ENCODE data around the gene KCNA4.
"Not testable (repeated sequence)": the region's sequence is repeated elsewhere in the genome, so short reads cannot be mapped to it uniquely, and the experiment has no call there.

The KCNA4 gene

GRCh38 chr11:30016588-30017363 is at the start of gene KCNA4:
KCNA4 (minus strand) TSS chr11:30017030; CDS start chr11:30012678, 4,352 bp downstream.
- DNase-seq (ENCODE audit: low spot score), result no peak

- no peak for DNase-seq (ENCODE audit: low spot score)
These were observed 45.3 kb upstream of the KCNA4 start for GRCh38 chr11:30062103-30062502.

- DNase-seq (ENCODE audit: low spot score), result no peak
These were observed 42.5 kb upstream of the KCNA4 start for GRCh38 chr11:30059172-30059815.

GRCh38 chr11:30049214-30049613 is 32.4 kb upstream of the KCNA4 start:
- DNase-seq (ENCODE audit: low spot score), result no peak

- DNase-seq (ENCODE audit: low spot score), result no peak
These were observed 29.7 kb upstream of the KCNA4 start for GRCh38 chr11:30046578-30046945.

- DNase-seq (ENCODE audit: low spot score), result no peak
These were observed 29.2 kb upstream of the KCNA4 start for GRCh38 chr11:30045921-30046577.

- DNase-seq (ENCODE audit: low spot score), result no peak
These were observed 28.3 kb upstream of the KCNA4 start for GRCh38 chr11:30045144-30045543.

- DNase-seq (ENCODE audit: low spot score), result no peak
These were observed 24.3 kb upstream of the KCNA4 start for GRCh38 chr11:30041171-30041570.

- not testable (repeated sequence) for DNase-seq (ENCODE audit: low spot score)
These were observed 17.9 kb upstream of the KCNA4 start for GRCh38 chr11:30034746-30035145.

- DNase-seq (ENCODE audit: low spot score), result not testable (repeated sequence)
These were observed 17.3 kb upstream of the KCNA4 start for GRCh38 chr11:30034166-30034565.

- no peak for DNase-seq (ENCODE audit: low spot score)
These were observed 8.7 kb upstream of the KCNA4 start for GRCh38 chr11:30025396-30026139.

GRCh38 chr11:30023074-30023473 is 6.2 kb upstream of the KCNA4 start:
- no peak for DNase-seq (ENCODE audit: low spot score)

GRCh38 chr11:30019481-30019880 is 2.7 kb upstream of the KCNA4 start:
- no peak for DNase-seq (ENCODE audit: low spot score)

- DNase-seq (ENCODE audit: low spot score), result no peak
These were observed 1.7 kb upstream of the KCNA4 start for GRCh38 chr11:30018495-30018894.

GRCh38 chr11:30017445-30017895 is 640 bp upstream of the KCNA4 start:
- DNase-seq (ENCODE audit: low spot score), result no peak

GRCh38 chr11:30015725-30016412 is 961 bp downstream of the KCNA4 start:
- DNase-seq (ENCODE audit: low spot score), result no peak

GRCh38 chr11:30012346-30012745 is 4.5 kb downstream of the KCNA4 start:
- DNase-seq (ENCODE audit: low spot score), result no peak

- no peak for DNase-seq (ENCODE audit: low spot score)
These were observed 7.8 kb downstream of the KCNA4 start for GRCh38 chr11:30009060-30009459.

GRCh38 chr11:30006876-30007275 is 10.0 kb downstream of the KCNA4 start:
- DNase-seq (ENCODE audit: low spot score), result no peak

- no peak for DNase-seq (ENCODE audit: low spot score)
These were observed 14.6 kb downstream of the KCNA4 start for GRCh38 chr11:30002157-30002785.
